HepG2 (cell line): ENCODE measurements around the gene PRR23B. TPM values are rescaled to one million over a fixed set of nuclear protein-coding genes. Genes with fewer than 3 reads are reported as not detected.
"Not testable (repeated sequence)": the region's sequence is repeated elsewhere in the genome, so short reads cannot be mapped to it uniquely, and the experiment has no call there.

ENCODE experiments used
- ATAC-seq: fragments of 200-7000 bp; cut with Tn5 transposase; 3 replicates; pipeline ENCODE4 v1.9.1; 2020; ENCODE audit warnings: mild to moderate bottlenecking, moderate library complexity
- BruUV-seq: library from RNA; stranded (reverse); fragments of 400-500 nt; replicated peaks from 2 replicates; lab custom pipeline; 2021; lab: Mats Ljungman, UMichigan
- CTCF ChIA-PET: fragments of 300-600 bp; formaldehyde crosslinking; extraction: SDS; loops from one replicate; lab custom pipeline; 2021; ENCODE audit warnings: low total read pairs, inconsistent platforms, low intra/inter-chr PET ratio; lab: Yijun Ruan, JAX
- POLR2A ChIA-PET: fragments of 350-600 bp; sonication (Branson Sonifier 250); formaldehyde crosslinking; loops from one replicate; lab custom pipeline; 2020; ENCODE audit warnings: antibody characterized with exemption, inconsistent platforms; lab: Yijun Ruan, JAX
- DNase-seq: peaks from one replicate; pipeline ENCODE4 v3.0.0-alpha.2; 2015; ENCODE audit warnings: low spot score
- FAIRE-seq: peaks from 3 replicates; lab custom pipeline; 2011; peaks lifted over from hg19 to GRCh38; lab: Jason Lieb, UNC
- H2AFZ ChIP-seq: one replicate; pipeline ENCODE4 v1.6.1; 2011; ENCODE audit warnings: low read length, inconsistent platforms
- H3K27ac ChIP-seq: fragments of 300-600 bp; 3 replicates; pipeline ENCODE4 v1.8.0; 2011; ENCODE audit warnings: mixed run types, mild to moderate bottlenecking, mixed read lengths, low read length, inconsistent platforms; ENCODE audit not compliant: insufficient read depth; ENCODE audit errors: extremely low read length
- H3K27me3 ChIP-seq, 2 experiments: fragments of 200-600 bp in 1 of 2; 2 replicates in 1 of 2; 3 replicates in 1 of 2; pipeline versions ENCODE4 v1.6.0 to v1.8.0; 2011; ENCODE audit warnings: low read length in 2 of 2, mild to moderate bottlenecking in 2 of 2, moderate library complexity in 2 of 2, inconsistent platforms in 1 of 2; ENCODE audit not compliant: insufficient read depth in 2 of 2, control insufficient read depth in 1 of 2
- H3K36me3 ChIP-seq, 2 experiments: fragments of 200-600 bp in 1 of 2; replicated peaks in 1 of 2; 2 replicates in 1 of 2; 3 replicates in 1 of 2; pipeline versions ENCODE4 v1.5.1 to v1.8.0; 2011; ENCODE audit warnings: low read length in 2 of 2, inconsistent platforms in 1 of 2; ENCODE audit not compliant: insufficient read depth in 2 of 2, control insufficient read depth in 1 of 2
- H3K4me1 ChIP-seq: 2 replicates; pipeline ENCODE4 v1.5.1; 2012; ENCODE audit warnings: low read length, inconsistent platforms; ENCODE audit not compliant: insufficient read depth
- H3K4me2 ChIP-seq: 2 replicates; pipeline ENCODE4 v1.6.0; 2011; ENCODE audit warnings: low read depth, low read length, inconsistent platforms
- H3K4me3 ChIP-seq, 3 experiments: fragments of 200-600 bp in 1 of 3; sonication (generic), shearing (Covaris generic) in 1 of 3; replicated peaks in 1 of 3; 2 replicates each; pipeline ENCODE4 v1.5.1; 2011 to 2016; ENCODE audit warnings: low read length in 3 of 3, inconsistent platforms in 2 of 3, low read depth in 2 of 3, mild to moderate bottlenecking in 2 of 3, control low read depth in 1 of 3, mixed read lengths in 1 of 3; ENCODE audit not compliant: insufficient read depth in 1 of 3
- H3K79me2 ChIP-seq: one replicate; pipeline ENCODE4 v1.6.1; 2011; ENCODE audit warnings: low read length, inconsistent platforms; ENCODE audit not compliant: insufficient read depth
- H3K9ac ChIP-seq: 2 replicates; pipeline ENCODE4 v1.6.0; 2011; ENCODE audit warnings: mild to moderate bottlenecking, low read depth, low read length, inconsistent platforms; ENCODE audit not compliant: insufficient read depth
- H3K9me3 ChIP-seq: 2 replicates; pipeline ENCODE4 v1.5.1; 2012; ENCODE audit warnings: mild to moderate bottlenecking, low read length
- H4K20me1 ChIP-seq: 2 replicates; pipeline ENCODE4 v1.6.0; 2011; ENCODE audit warnings: inconsistent platforms, mild to moderate bottlenecking, low read length, moderate library complexity; ENCODE audit not compliant: insufficient read depth
- ZNF276 ChIP-seq: sonication (generic); formaldehyde crosslinking; IDR thresholded peaks from 2 replicates; pipeline ENCODE4 v1.4.0; 2020; ENCODE audit warnings: mild to moderate bottlenecking, low read depth, missing genetic modification reagents
- in situ Hi-C: cut with HindIII; loops from 2 replicates; pipeline ENCODE4 v1.10.0; 2017; ENCODE audit warnings: low pct_unique_long_range_greater_than_20kb; ENCODE audit not compliant: extremely low pct_ligation_motif_present
- intact Hi-C: fragments of 100-400 bp; cut with micrococcal nuclease; formaldehyde crosslinking; loops from one replicate; pipeline ENCODE4 v1.10.0; 2022; ENCODE audit not compliant: unreplicated experiment
- polyA plus RNA-seq, 8 experiments: library from polyadenylated mRNA; depleted of rRNA in 3 of 8; stranded (reverse) in 7 of 8; unstranded in 1 of 8; fragments of >200 nt; fragmentation: Illumina TruSeq in 4 of 8; extraction: Trizol in 4 of 8; gene quantifications; 2 replicates each; pipeline versions ENCODE4 v1.2.1 to v1.2.3, GENCODE V29; 2011 to 2016; ENCODE audit warnings: low read depth in 4 of 8, missing spikeins in 1 of 8, mixed read lengths in 1 of 8; ENCODE audit not compliant: insufficient read depth in 1 of 8
- total RNA-seq, 5 experiments: library from RNA; depleted of rRNA; stranded (reverse); fragments of >200 nt; fragmentation: Illumina TruSeq; extraction: Trizol; gene quantifications; 2 replicates each; pipeline ENCODE4 v1.2.3, GENCODE V29; 2016; ENCODE audit warnings: low read depth in 1 of 5
- TF ChIP-seq, protein P1 (sequence below): IDR thresholded peaks from 2 replicates; pipeline ENCODE4 v1.6.1; 2016; ENCODE audit warnings: missing compliant biosample characterization, missing genetic modification reagents, borderline replicate concordance

The PRR23B gene
- total and polyA plus RNA-seq, 2 of the 13 experiments (the other 11 are each of a cell fraction or from before 2014, with no cell fraction given) = not detected

DNA sequence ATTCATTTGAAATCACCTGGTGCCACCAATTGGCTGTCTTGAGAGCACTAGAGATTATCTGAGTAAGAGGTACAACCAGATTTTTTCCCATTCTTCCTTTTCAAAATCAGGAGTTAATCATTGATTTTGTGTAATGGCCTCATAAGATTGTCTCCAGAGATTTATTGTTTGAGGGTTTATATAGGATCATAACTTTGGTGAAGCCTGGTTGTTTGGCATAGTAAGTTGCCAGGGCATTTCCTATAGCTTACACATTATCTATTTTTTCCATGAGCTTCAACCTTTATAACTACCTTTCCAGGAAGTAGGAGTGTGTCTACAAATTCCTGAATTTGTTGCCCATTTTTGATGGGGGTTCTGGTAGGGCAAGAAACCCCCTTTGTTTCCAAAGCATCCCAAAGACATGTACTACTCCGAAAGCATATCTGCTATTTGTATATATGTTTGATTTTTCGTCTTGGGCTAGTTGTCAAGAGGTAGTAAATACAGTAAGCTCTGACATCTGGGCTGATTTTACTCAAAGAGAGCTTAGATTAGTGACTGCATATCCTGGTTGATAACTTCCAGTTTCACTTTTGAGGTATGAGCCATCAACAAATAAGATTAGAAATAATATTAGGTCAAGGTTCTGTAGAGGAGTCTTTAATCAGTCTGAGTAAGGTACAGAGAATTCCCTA, 11.7 kb upstream of the PRR23B start (continued):
- no peak for TF ChIP-seq ZNF276
- TF ChIP-seq, protein P1, sequence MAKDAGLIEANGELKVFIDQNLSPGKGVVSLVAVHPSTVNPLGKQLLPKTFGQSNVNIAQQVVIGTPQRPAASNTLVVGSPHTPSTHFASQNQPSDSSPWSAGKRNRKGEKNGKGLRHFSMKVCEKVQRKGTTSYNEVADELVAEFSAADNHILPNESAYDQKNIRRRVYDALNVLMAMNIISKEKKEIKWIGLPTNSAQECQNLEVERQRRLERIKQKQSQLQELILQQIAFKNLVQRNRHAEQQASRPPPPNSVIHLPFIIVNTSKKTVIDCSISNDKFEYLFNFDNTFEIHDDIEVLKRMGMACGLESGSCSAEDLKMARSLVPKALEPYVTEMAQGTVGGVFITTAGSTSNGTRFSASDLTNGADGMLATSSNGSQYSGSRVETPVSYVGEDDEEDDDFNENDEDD (CRISPR knock-in tag) = no peak

GRCh38 chr3:139030576-139030975, 9.8 kb upstream of the PRR23B start:
- intact Hi-C loops, FAIRE-seq, H3K79me2 ChIP-seq, H2AFZ ChIP-seq, H3K27ac ChIP-seq, H3K4me1 ChIP-seq, in situ Hi-C loops, DNase-seq, ATAC-seq, H3K4me2 ChIP-seq, H4K20me1 ChIP-seq, H3K9ac ChIP-seq, H3K9me3 ChIP-seq, H3K4me3 ChIP-seq, CTCF ChIA-PET, BruUV-seq, H3K36me3 ChIP-seq, POLR2A ChIA-PET, H3K27me3 ChIP-seq: not testable (repeated sequence)
